ENCODE measurements around the gene HMGCS2. TPM values are rescaled to one million over a fixed set of nuclear protein-coding genes. Genes with fewer than 3 reads are reported as not detected.
"Not testable (repeated sequence)": the region's sequence is repeated elsewhere in the genome, so short reads cannot be mapped to it uniquely, and the experiment has no call there.

HMGCS2 gene
- total and polyA plus RNA-seq, 2 experiments from 2014 or later, result not detected

- H3K27ac ChIP-seq, result peak overlapping the region; percentile 82
- H4K20me1 ChIP-seq (ENCODE audit: insufficient read depth), result peaks cover 7% of the 10 kb centered on the region; the same call in 1 of the 2 replicates
- H3K27me3 ChIP-seq (replicated peaks; ENCODE audit: insufficient read depth), result no peaks in the 10 kb centered on the region; the same call in 1 of the 2 replicates
- H3F3A ChIP-seq (ENCODE audit: insufficient read depth), result peaks cover 14% of the 10 kb centered on the region
- H3K79me2 ChIP-seq (ENCODE audit: insufficient read depth), result peaks cover 48% of the 10 kb centered on the region
- H3K36me3 ChIP-seq (ENCODE audit: low read depth), result no peaks in the 10 kb centered on the region
- peak overlapping the region; percentile 76 for H2AFZ ChIP-seq
- peak overlapping the region; percentile 92 for H3K9ac ChIP-seq
- H3K9me3 ChIP-seq (ENCODE audit: low read depth), result no peaks in the 10 kb centered on the region
- H3K4me1 ChIP-seq (ENCODE audit: insufficient read depth), result peaks cover 26% of the 10 kb centered on the region
- H3K4me3 ChIP-seq, result peak overlapping the region; percentile 92
- peak; percentile 96 for DNase-seq
- TF ChIP-seq EZH2phosphoT487 (IDR thresholded peaks at IDR 0.05; ENCODE audit: insufficient read depth, low read depth) (no peak), EZH2 (IDR thresholded peaks at IDR 0.05; ENCODE audit: insufficient read depth, poor library complexity, severe bottlenecking) (no peak)
- H3K9me2 ChIP-seq (ENCODE audit: insufficient read depth), result no peaks in the 10 kb centered on the region
- 0 to 1% methylated on average over 43 to 51 of the region's 51 CpGs for WGBS, 2 experiments (ENCODE audit: low coverage in 1 of 2, low lambda C conversion rate in 2 of 2, missing lambda C conversion rate in 2 of 2)
- H3K4me2 ChIP-seq (ENCODE audit: unreplicated experiment), result peak overlapping the region; percentile 96
- in situ Hi-C loops (cut with MboI), result no loop called here
Measured at GRCh38 chr1:119712342-119713038, 56.2 kb downstream of the HMGCS2 start.

DNA sequence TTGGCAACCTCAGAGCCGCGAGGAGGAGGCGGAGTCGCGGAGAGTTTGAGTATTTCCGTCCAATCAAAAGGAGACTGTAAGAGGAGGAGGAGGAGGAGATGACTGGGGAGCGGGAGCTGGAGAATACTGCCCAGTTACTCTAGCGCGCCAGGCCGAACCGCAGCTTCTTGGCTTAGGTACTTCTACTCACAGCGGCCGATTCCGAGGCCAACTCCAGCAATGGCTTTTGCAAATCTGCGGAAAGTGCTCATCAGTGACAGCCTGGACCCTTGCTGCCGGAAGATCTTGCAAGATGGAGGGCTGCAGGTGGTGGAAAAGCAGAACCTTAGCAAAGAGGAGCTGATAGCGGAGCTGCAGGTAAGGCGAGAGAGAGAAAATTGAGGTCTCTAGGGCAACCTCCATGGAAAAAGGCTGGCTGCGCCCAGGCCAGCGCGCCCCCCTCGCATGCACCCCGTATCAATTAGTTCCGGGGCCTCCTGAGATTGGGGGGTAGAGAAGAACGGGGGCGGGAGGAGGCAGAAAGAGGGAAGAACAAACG, 56.8 kb downstream of the HMGCS2 start, which contains the start of gene PHGDH:
Gene PHGDH, plus strand, starts transcription at position 131 of the 538 bp plus-strand sequence. Its CDS starts 89 bp downstream, at position 220.
- TF ChIP-seq EZH2phosphoT487 (IDR thresholded peaks at IDR 0.05; ENCODE audit: insufficient read depth, low read depth) (no peak), EZH2 (IDR thresholded peaks at IDR 0.05; ENCODE audit: insufficient read depth, poor library complexity, severe bottlenecking) (no peak)
- H4K20me1 ChIP-seq (ENCODE audit: insufficient read depth), result peaks cover 5% of the 10 kb centered on the region; the same call in 1 of the 2 replicates
- H3K4me1 ChIP-seq (ENCODE audit: insufficient read depth), result peaks cover 26% of the 10 kb centered on the region
- H3K36me3 ChIP-seq (ENCODE audit: low read depth), result no peaks in the 10 kb centered on the region
- peak; percentile 96 for DNase-seq
- H3K9me2 ChIP-seq (ENCODE audit: insufficient read depth), result no peaks in the 10 kb centered on the region
- H3F3A ChIP-seq (ENCODE audit: insufficient read depth), result peaks cover 14% of the 10 kb centered on the region
- H3K27ac ChIP-seq, result peak within 1 kb of the TSS; percentile 82
- H3K79me2 ChIP-seq (ENCODE audit: insufficient read depth), result peaks cover 42% of the 10 kb centered on the region
- 1 to 3% methylated on average over 25 to 27 of the region's 27 CpGs for WGBS, 2 experiments (ENCODE audit: low coverage in 1 of 2, low lambda C conversion rate in 2 of 2, missing lambda C conversion rate in 2 of 2)
- H3K9ac ChIP-seq, result peak within 1 kb of the TSS; percentile 92
- H3K9me3 ChIP-seq (ENCODE audit: low read depth), result no peaks in the 10 kb centered on the region
- peak within 1 kb of the TSS; percentile 92 for H3K4me3 ChIP-seq
- H3K27me3 ChIP-seq (replicated peaks; ENCODE audit: insufficient read depth), result no peaks in the 10 kb centered on the region; the same call in 1 of the 2 replicates
- in situ Hi-C loops (cut with MboI), result no loop called here
- H3K4me2 ChIP-seq (ENCODE audit: unreplicated experiment), result peak within 1 kb of the TSS; percentile 96
- peak within 1 kb of the TSS; percentile 76 for H2AFZ ChIP-seq

DNA sequence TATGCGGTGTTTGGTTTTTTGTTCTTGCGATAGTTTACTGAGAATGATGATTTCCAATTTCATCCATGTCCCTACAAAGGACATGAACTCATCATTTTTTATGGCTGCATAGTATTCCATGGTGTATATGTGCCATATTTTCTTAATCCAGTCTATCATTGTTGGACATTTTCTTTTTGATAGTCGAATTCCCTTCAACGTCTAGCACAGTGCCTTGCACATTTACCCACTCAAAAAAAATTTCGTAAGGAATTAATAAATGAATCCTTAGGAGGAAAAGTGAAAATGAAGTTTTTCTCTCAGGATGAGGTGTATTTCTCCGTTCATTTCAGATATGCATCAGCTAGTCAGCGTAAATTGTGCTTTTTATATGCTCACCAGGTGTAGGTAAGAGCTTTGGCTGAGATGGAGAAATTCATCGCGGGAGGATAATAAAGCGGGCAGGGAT, 57.3 kb downstream of the HMGCS2 start:
- H3K36me3 ChIP-seq (ENCODE audit: low read depth); in situ Hi-C loops (cut with MboI); H3K27me3 ChIP-seq (replicated peaks; ENCODE audit: insufficient read depth); H3K9me2 ChIP-seq (ENCODE audit: insufficient read depth); H4K20me1 ChIP-seq (ENCODE audit: insufficient read depth); H3K9me3 ChIP-seq (ENCODE audit: low read depth); DNase-seq: not testable (repeated sequence)
- Histone ChIP-seq H3K4me2 (ENCODE audit: unreplicated experiment) (peak overlapping the region; percentile 96), H3K9ac (peak overlapping the region; percentile 92; the same call in 1 of the 2 replicates), H3K79me2 (ENCODE audit: insufficient read depth) (peaks cover 37% of the 10 kb centered on the region), H3F3A (ENCODE audit: insufficient read depth) (peaks cover 14% of the 10 kb centered on the region), H2AFZ (peak overlapping the region; percentile 76), H3K27ac (peak overlapping the region; percentile 82; the same call in 1 of the 2 replicates), H3K4me3 (peak overlapping the region; percentile 92), H3K4me1 (ENCODE audit: insufficient read depth) (peaks cover 26% of the 10 kb centered on the region)
- 23 to 27% methylated on average over 8 of the region's 10 CpGs for WGBS, 2 experiments (ENCODE audit: low coverage in 1 of 2, low lambda C conversion rate in 2 of 2, missing lambda C conversion rate in 2 of 2)

GRCh38 chr1:119706599-119706998, 62.1 kb downstream of the HMGCS2 start:
- H3F3A ChIP-seq (ENCODE audit: insufficient read depth); H3K4me3 ChIP-seq; in situ Hi-C loops (cut with MboI); H3K36me3 ChIP-seq (ENCODE audit: low read depth); H3K4me1 ChIP-seq (ENCODE audit: insufficient read depth); H3K9ac ChIP-seq; H2AFZ ChIP-seq; H3K27ac ChIP-seq; H3K79me2 ChIP-seq (ENCODE audit: insufficient read depth); H3K4me2 ChIP-seq (ENCODE audit: unreplicated experiment); H3K27me3 ChIP-seq (replicated peaks; ENCODE audit: insufficient read depth); H3K9me2 ChIP-seq (ENCODE audit: insufficient read depth); H3K9me3 ChIP-seq (ENCODE audit: low read depth); DNase-seq; H4K20me1 ChIP-seq (ENCODE audit: insufficient read depth): not testable (repeated sequence)
- 91 to 94% methylated on average over 6 of the region's 6 CpGs for WGBS, 2 experiments (ENCODE audit: low coverage in 1 of 2, low lambda C conversion rate in 2 of 2, missing lambda C conversion rate in 2 of 2)
